ENCODE data around the gene RREB1.

Gene RREB1

DNA sequence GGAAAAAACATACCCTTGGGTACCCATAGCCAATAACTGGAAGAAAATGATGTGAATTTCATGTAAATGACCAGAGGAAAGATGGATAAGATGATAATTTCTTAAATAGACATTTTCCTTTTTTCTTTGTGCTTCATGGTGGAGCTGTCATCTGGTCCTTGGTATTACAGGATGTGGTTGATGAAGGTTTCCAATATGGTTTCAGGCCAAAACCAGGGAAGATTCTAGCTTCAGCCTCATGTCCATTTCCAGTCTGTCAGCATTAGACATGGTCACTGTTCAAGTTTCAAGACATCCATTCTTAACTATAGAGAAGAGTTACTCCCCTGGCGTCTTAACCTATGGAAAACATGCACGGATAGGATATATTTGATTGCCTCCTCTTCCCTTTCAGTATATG lies 141.6 kb downstream of the RREB1 start:
- H3K4me1 ChIP-seq = no peaks in the 10 kb centered on the region
- H3K36me3 ChIP-seq = no peaks in the 10 kb centered on the region; the same call in 1 of the 2 replicates
- H3K9me3 ChIP-seq = no peaks in the 10 kb centered on the region
- no peaks in the 10 kb centered on the region for H3K27me3 ChIP-seq
- H3K4me3 ChIP-seq (ENCODE audit: low read depth, low read length) = no peak overlapping the region
- TF ChIP-seq, protein P1, sequence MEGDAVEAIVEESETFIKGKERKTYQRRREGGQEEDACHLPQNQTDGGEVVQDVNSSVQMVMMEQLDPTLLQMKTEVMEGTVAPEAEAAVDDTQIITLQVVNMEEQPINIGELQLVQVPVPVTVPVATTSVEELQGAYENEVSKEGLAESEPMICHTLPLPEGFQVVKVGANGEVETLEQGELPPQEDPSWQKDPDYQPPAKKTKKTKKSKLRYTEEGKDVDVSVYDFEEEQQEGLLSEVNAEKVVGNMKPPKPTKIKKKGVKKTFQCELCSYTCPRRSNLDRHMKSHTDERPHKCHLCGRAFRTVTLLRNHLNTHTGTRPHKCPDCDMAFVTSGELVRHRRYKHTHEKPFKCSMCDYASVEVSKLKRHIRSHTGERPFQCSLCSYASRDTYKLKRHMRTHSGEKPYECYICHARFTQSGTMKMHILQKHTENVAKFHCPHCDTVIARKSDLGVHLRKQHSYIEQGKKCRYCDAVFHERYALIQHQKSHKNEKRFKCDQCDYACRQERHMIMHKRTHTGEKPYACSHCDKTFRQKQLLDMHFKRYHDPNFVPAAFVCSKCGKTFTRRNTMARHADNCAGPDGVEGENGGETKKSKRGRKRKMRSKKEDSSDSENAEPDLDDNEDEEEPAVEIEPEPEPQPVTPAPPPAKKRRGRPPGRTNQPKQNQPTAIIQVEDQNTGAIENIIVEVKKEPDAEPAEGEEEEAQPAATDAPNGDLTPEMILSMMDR (IDR thresholded peaks at IDR 0.05; ENCODE audit: low read depth, low read length) = no peak
- DNase-seq = no peak

DNA sequence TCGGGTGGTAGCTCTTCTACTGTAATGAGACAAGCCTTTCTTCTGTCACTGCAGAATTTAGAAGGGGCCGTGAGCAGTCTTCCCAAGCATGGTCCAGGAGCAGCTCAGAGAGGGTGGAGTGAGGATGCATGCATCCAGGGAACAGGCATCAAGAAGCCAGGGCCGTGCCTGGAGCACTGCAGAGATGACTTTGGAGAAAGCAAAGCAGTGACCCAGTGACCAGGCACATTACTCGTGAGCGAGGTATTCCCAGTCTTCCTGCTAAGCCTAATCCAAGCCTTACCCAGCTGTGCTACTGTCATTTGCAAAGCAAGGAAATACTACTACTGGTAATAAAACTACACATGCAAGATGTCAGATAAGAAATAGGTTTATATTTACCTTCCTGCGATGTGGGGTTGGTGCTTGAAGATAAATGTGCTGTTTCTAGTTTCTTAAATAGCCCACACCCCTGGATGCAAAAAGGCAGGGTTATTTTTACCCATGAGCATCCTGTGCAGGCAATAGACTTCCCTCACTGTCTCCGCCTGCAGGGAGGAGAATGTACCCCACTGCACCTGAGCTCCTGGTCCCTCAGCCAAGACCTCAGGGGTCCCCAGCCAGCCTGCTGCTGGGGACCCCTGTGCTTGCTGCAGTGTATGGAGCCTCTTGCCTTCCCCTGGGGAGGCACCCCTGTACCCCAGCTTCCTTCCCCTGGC lies 142.3 kb downstream of the RREB1 start:
- H3K4me1 ChIP-seq = no peaks in the 10 kb centered on the region
- H3K9me3 ChIP-seq = no peaks in the 10 kb centered on the region
- no peaks in the 10 kb centered on the region for H3K27me3 ChIP-seq
- no peaks in the 10 kb centered on the region; the same call in 1 of the 2 replicates for H3K36me3 ChIP-seq
- TF ChIP-seq, protein P1 (IDR thresholded peaks at IDR 0.05; ENCODE audit: low read depth, low read length) = no peak
- no peak overlapping the region for H3K4me3 ChIP-seq (ENCODE audit: low read depth, low read length)
- no peak for DNase-seq

DNA sequence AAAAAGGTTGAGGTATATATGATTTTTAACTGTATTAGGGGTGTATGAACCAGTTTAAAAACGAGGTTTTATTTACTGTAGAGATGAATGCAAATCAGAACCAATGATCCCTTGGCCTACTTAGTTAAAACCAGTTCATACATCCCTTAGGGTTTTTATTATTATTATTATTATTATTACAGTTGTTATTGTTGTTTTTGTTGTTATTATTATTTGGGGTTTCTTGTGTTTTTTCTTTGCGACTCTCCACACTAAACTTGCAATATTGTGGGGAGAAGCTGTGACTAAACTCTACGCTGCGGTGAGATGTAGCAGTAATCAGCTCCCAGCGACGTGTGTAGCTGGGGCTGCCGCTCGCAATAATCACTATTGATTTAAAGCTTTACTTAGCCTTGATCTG lies 143.1 kb downstream of the RREB1 start:
- H3K27me3 ChIP-seq = no peaks in the 10 kb centered on the region
- H3K9me3 ChIP-seq = no peaks in the 10 kb centered on the region
- DNase-seq = no peak
- H3K36me3 ChIP-seq = no peaks in the 10 kb centered on the region; the same call in 1 of the 2 replicates
- H3K4me3 ChIP-seq (ENCODE audit: low read depth, low read length) = no peak overlapping the region
- H3K4me1 ChIP-seq = no peaks in the 10 kb centered on the region
- TF ChIP-seq, protein P1 (IDR thresholded peaks at IDR 0.05; ENCODE audit: low read depth, low read length) = no peak

DNA sequence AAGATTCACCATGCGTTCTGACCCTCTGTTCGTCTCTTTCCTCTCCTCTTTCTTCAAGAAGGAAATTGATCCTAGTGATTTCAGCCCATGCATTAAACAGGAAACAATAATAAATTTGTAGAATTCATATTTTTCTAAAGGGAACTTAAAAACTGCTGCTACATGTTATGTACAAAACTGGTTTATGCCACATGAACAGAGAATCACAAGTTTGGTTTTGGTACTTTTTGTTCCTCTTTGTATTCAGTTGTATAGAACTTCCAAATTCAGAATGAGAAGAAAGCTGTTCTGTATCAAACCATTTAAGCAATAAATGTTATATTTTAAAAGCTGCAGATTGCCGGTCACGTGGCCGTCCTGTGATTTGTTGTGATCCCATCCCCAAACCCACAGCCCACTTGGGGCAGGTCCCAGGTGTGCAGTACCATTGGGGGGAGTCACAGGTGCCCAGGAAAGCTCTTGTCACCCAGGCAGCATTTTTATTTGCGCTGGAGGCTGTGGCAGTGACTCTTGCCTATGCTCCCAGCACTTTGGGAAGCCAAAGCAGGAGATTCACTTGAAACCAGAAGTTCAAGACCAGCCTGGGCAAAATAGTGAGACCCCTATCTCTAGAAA lies 144.0 kb downstream of the RREB1 start:
- Histone ChIP-seq H3K36me3 (no peaks in the 10 kb centered on the region; the same call in 1 of the 2 replicates), H3K4me3 (ENCODE audit: low read depth, low read length) (no peak overlapping the region), H3K27me3 (no peaks in the 10 kb centered on the region), H3K9me3 (no peaks in the 10 kb centered on the region), H3K4me1 (no peaks in the 10 kb centered on the region)
- no peak for DNase-seq
- TF ChIP-seq, protein P1 (IDR thresholded peaks at IDR 0.05; ENCODE audit: low read depth, low read length) = no peak

DNA sequence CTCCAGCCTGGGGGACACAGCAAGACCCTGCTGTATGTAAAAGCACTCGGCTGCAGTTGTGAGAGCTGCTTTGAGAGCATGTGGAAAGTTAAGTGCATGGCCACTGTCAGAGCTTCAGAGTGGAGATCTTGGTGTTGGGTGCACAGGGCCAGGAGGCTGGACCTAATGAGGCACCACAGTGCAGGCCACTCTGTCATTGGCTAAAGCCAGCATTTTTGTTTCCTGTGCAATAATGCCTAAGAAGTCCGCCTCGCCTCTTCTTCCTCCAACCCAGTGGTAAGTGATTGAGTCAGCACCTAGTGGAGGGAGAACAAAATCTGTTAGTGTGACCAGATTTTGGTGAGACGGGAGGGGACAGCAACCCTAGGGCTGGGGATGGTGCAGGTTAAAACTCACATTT lies 144.6 kb downstream of the RREB1 start:
- no peak for DNase-seq
- H3K4me1 ChIP-seq = no peaks in the 10 kb centered on the region
- no peaks in the 10 kb centered on the region for H3K27me3 ChIP-seq
- no peaks in the 10 kb centered on the region for H3K9me3 ChIP-seq
- TF ChIP-seq, protein P1 (IDR thresholded peaks at IDR 0.05; ENCODE audit: low read depth, low read length) = no peak
- H3K4me3 ChIP-seq (ENCODE audit: low read depth, low read length) = no peak overlapping the region
- H3K36me3 ChIP-seq = no peaks in the 10 kb centered on the region; the same call in 1 of the 2 replicates
